OCI-LY1 (cell line): ENCODE data around the gene CLEC3A.

ENCODE experiments used
- H2AFZ ChIP-seq: fragments of 200-600 bp; sonication (generic), shearing (Covaris generic); 2 replicates; pipeline ENCODE4 v1.6.0; 2014; ENCODE audit warnings: antibody characterized with exemption, mild to moderate bottlenecking, low read length
- H3F3A ChIP-seq: fragments of 200-600 bp; sonication (generic), shearing (Covaris generic); 2 replicates; pipeline ENCODE4 v1.6.0; 2014; ENCODE audit warnings: mild to moderate bottlenecking, antibody characterized with exemption, low read length, moderate library complexity; ENCODE audit not compliant: insufficient read depth
- H3K27ac ChIP-seq: fragments of 200-600 bp; sonication (generic); 2 replicates; pipeline ENCODE4 v1.5.1; 2014; ENCODE audit warnings: low read length, mixed run types, mild to moderate bottlenecking, low read depth; ENCODE audit not compliant: poor library complexity, severe bottlenecking
- H3K27me3 ChIP-seq: fragments of 200-600 bp; sonication (generic); 2 replicates; pipeline ENCODE4 v1.6.0; 2014; ENCODE audit warnings: antibody characterized with exemption, mild to moderate bottlenecking, low read length, moderate library complexity; ENCODE audit not compliant: insufficient read depth
- H3K36me3 ChIP-seq: fragments of 200-600 bp; sonication (generic); 2 replicates; pipeline ENCODE4 v1.6.1; 2014; ENCODE audit warnings: mild to moderate bottlenecking, antibody characterized with exemption, low read length, moderate library complexity, mixed read lengths; ENCODE audit not compliant: insufficient read depth
- H3K4me1 ChIP-seq: fragments of 200-600 bp; sonication (generic); 2 replicates; pipeline ENCODE4 v1.5.1; 2014; ENCODE audit warnings: mild to moderate bottlenecking, low read length, moderate library complexity; ENCODE audit not compliant: insufficient read depth, severe bottlenecking
- H3K4me2 ChIP-seq: fragments of 200-600 bp; sonication (generic), shearing (Covaris generic); 2 replicates; pipeline ENCODE4 v1.6.1; 2014; ENCODE audit warnings: low read length
- H3K4me3 ChIP-seq: fragments of 200-600 bp; sonication (generic); 2 replicates; pipeline ENCODE4 v1.5.1; 2014; ENCODE audit warnings: low read length, low read depth, mild to moderate bottlenecking, mixed read lengths; ENCODE audit not compliant: poor library complexity, severe bottlenecking
- H3K79me2 ChIP-seq: fragments of 200-600 bp; shearing (Covaris generic); 2 replicates; pipeline ENCODE4 v1.6.1; 2016; ENCODE audit warnings: mixed run types, low read length, mixed read lengths; ENCODE audit not compliant: insufficient read depth
- H3K9ac ChIP-seq: fragments of 200-600 bp; sonication (generic), shearing (Covaris generic); 2 replicates; pipeline ENCODE4 v1.6.1; 2014; ENCODE audit warnings: mild to moderate bottlenecking, low read length, mixed read lengths
- H3K9me2 ChIP-seq: fragments of 200-600 bp; sonication (generic), shearing (Covaris generic); 2 replicates; pipeline ENCODE4 v1.6.1; 2014; ENCODE audit warnings: low read depth, mild to moderate bottlenecking, low read length, mixed read lengths
- H3K9me3 ChIP-seq: fragments of 200-600 bp; shearing (Covaris generic); 2 replicates; pipeline ENCODE4 v1.6.1; 2014; ENCODE audit warnings: low read length, mixed read lengths
- H4K20me1 ChIP-seq: fragments of 200-600 bp; sonication (generic), shearing (Covaris generic); 2 replicates; pipeline ENCODE4 v1.6.0; 2016; ENCODE audit warnings: mild to moderate bottlenecking, low read length; ENCODE audit not compliant: insufficient read depth
- EZH2 ChIP-seq: fragments of 200-600 bp; sonication (generic), shearing (Covaris generic); IDR thresholded peaks from 2 replicates; pipeline ENCODE4 v1.8.0; 2017; ENCODE audit warnings: borderline replicate concordance, mixed run types, mild to moderate bottlenecking, antibody characterized with exemption, low read length, moderate library complexity, mixed read lengths
- TF ChIP-seq, protein P1 (sequence below): fragments of 200-600 bp; sonication (generic), shearing (Covaris generic); IDR thresholded peaks from 2 replicates; pipeline ENCODE4 v1.5.1; 2017; ENCODE audit warnings: mild to moderate bottlenecking, antibody characterized with exemption, low read length, moderate library complexity, mixed read lengths

The CLEC3A gene

DNA sequence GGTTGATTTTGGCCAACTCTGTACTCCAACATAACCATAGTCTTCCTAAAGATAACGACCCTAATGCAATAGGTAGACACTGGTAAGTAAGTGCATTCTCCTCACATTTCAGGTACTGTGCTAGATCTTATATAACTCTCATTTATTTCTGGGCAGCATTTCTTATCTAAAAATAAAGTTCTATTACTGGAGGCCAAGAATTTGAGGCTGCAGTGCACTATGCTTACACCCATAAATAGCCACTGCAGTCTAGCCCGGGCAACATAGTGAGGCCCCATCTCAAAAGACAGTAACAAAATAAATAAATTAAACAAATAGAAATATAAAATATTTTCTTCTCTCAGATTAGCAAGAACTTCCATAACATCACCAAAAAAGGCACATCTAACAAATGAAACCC is 12.7 kb downstream of the CLEC3A start:
- Histone ChIP-seq H3K4me1 (no peaks in the 10 kb centered on the region), H3K27me3 (no peaks in the 10 kb centered on the region), H3K4me3 (no peak overlapping the region), H3K9me3 (no peaks in the 10 kb centered on the region), H3K27ac (no peak overlapping the region), H3K36me3 (no peaks in the 10 kb centered on the region), H3K4me2 (no peak overlapping the region), H3K9ac (no peak overlapping the region), H4K20me1 (no peaks in the 10 kb centered on the region), H2AFZ (no peak overlapping the region), H3K79me2 (no peaks in the 10 kb centered on the region), H3F3A (no peaks in the 10 kb centered on the region), H3K9me2 (no peaks in the 10 kb centered on the region)
- TF ChIP-seq, protein P1, sequence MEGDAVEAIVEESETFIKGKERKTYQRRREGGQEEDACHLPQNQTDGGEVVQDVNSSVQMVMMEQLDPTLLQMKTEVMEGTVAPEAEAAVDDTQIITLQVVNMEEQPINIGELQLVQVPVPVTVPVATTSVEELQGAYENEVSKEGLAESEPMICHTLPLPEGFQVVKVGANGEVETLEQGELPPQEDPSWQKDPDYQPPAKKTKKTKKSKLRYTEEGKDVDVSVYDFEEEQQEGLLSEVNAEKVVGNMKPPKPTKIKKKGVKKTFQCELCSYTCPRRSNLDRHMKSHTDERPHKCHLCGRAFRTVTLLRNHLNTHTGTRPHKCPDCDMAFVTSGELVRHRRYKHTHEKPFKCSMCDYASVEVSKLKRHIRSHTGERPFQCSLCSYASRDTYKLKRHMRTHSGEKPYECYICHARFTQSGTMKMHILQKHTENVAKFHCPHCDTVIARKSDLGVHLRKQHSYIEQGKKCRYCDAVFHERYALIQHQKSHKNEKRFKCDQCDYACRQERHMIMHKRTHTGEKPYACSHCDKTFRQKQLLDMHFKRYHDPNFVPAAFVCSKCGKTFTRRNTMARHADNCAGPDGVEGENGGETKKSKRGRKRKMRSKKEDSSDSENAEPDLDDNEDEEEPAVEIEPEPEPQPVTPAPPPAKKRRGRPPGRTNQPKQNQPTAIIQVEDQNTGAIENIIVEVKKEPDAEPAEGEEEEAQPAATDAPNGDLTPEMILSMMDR, result no peak
- no peak for TF ChIP-seq EZH2

DNA sequence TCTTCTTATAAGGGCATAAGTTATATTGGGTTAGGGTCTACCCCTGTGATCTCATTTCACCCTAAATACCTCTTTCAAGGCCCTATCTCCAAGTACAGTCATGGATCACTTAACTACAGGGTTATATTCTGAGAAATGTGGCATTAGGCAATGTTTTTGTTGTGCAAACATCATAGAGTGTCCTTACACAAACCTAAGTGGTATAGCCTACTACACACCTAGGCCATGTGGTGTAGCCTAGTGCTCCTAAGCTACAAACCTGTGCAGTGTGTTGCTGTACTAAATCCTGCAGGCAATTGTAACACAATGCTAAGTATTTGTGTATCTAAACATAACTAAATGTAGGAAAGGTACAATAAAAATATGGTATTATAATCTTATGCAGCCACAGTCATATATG is 18.0 kb downstream of the CLEC3A start:
- Histone ChIP-seq H3K27me3 (no peaks in the 10 kb centered on the region), H3K9ac (no peak overlapping the region), H3K9me2 (no peaks in the 10 kb centered on the region), H3K27ac (no peak overlapping the region), H3K4me1 (no peaks in the 10 kb centered on the region), H3K4me2 (no peak overlapping the region), H4K20me1 (no peaks in the 10 kb centered on the region), H3K4me3 (no peak overlapping the region), H3K36me3 (no peaks in the 10 kb centered on the region), H3K9me3 (no peaks in the 10 kb centered on the region), H3F3A (no peaks in the 10 kb centered on the region), H2AFZ (no peak overlapping the region), H3K79me2 (no peaks in the 10 kb centered on the region)
- TF ChIP-seq, protein P1, result no peak
- no peak for TF ChIP-seq EZH2

GRCh38 chr16:78045865-78046581 is 23.7 kb downstream of the CLEC3A start:
- H3K4me1 ChIP-seq, result no peaks in the 10 kb centered on the region
- no peak overlapping the region for H3K27ac ChIP-seq
- H3K4me3 ChIP-seq, result no peak overlapping the region
- H3K36me3 ChIP-seq, result no peaks in the 10 kb centered on the region
- no peaks in the 10 kb centered on the region for H4K20me1 ChIP-seq
- no peaks in the 10 kb centered on the region for H3K79me2 ChIP-seq
- no peaks in the 10 kb centered on the region for H3K9me2 ChIP-seq
- no peak overlapping the region for H3K9ac ChIP-seq
- no peaks in the 10 kb centered on the region for H3K9me3 ChIP-seq
- H2AFZ ChIP-seq, result no peak overlapping the region
- no peaks in the 10 kb centered on the region for H3F3A ChIP-seq
- no peak overlapping the region for H3K4me2 ChIP-seq
- no peak for TF ChIP-seq EZH2
- no peaks in the 10 kb centered on the region for H3K27me3 ChIP-seq

- Histone ChIP-seq H3F3A (no peaks in the 10 kb centered on the region), H3K4me3 (no peak overlapping the region), H2AFZ (no peak overlapping the region), H3K79me2 (no peaks in the 10 kb centered on the region), H3K9me2 (no peaks in the 10 kb centered on the region), H3K9me3 (no peaks in the 10 kb centered on the region), H3K36me3 (no peaks in the 10 kb centered on the region), H4K20me1 (no peaks in the 10 kb centered on the region), H3K4me1 (no peaks in the 10 kb centered on the region), H3K4me2 (no peak overlapping the region), H3K9ac (no peak overlapping the region), H3K27me3 (no peaks in the 10 kb centered on the region), H3K27ac (no peak overlapping the region)
- TF ChIP-seq EZH2, result no peak
- TF ChIP-seq, protein P1, result no peak
Measured at GRCh38 chr16:78048319-78048718, 26.0 kb downstream of the CLEC3A start.
